Brain microvascular endothelial cell (primary cell): ENCODE results near the gene BCL11B.

Experiments used
- DNase-seq: peaks from one replicate; pipeline ENCODE4 v3.0.0-alpha.2; 2020
- H3K27ac ChIP-seq: fragments of 250-450 bp; sonication (Bioruptor Pico); 2 replicates; pipeline ENCODE4 v1.5.1; 2020; ENCODE audit warnings: mild to moderate bottlenecking, moderate library complexity
- H3K27me3 ChIP-seq: fragments of 250-450 bp; sonication (Bioruptor Pico); replicated peaks from 2 replicates; pipeline ENCODE4 v1.5.1; 2020; ENCODE audit warnings: mild to moderate bottlenecking
- H3K36me3 ChIP-seq: fragments of 250-450 bp; sonication (Bioruptor Pico); replicated peaks from 2 replicates; pipeline ENCODE4 v1.5.1; 2020; ENCODE audit warnings: mild to moderate bottlenecking
- H3K4me3 ChIP-seq: 2 replicates; pipeline ENCODE4 v1.5.1; 2011; ENCODE audit warnings: low read depth, mild to moderate bottlenecking, control low read depth, low read length, moderate library complexity
- CTCF ChIP-seq: IDR thresholded peaks from 2 replicates; pipeline ENCODE4 v1.5.1; 2011; ENCODE audit warnings: low read depth, mild to moderate bottlenecking, moderate library complexity, low read length, control low read depth, inconsistent platforms; ENCODE audit errors: missing control alignments
- in situ Hi-C: cut with HindIII; loops from 2 replicates; pipeline ENCODE4 v1.10.0; 2017; ENCODE audit warnings: low sequenced_read_pairs, low pct_ligation_motif_present

Gene BCL11B

GRCh38 chr14:99250636-99251208 is 21.3 kb downstream of the BCL11B start:
- DNase-seq: no peak
- H3K27me3 ChIP-seq: peaks cover 17% of the 10 kb centered on the region
- no peak overlapping the region for H3K27ac ChIP-seq
- in situ Hi-C loops: no loop called here
- no peak overlapping the region for H3K4me3 ChIP-seq
- no peak for TF ChIP-seq CTCF
- H3K36me3 ChIP-seq: no peaks in the 10 kb centered on the region

GRCh38 chr14:99249389-99249788 is 22.6 kb downstream of the BCL11B start:
- H3K27me3 ChIP-seq: peaks cover 28% of the 10 kb centered on the region
- no peak overlapping the region for H3K27ac ChIP-seq
- TF ChIP-seq CTCF: no peak
- in situ Hi-C loops: no loop called here
- DNase-seq: no peak
- H3K4me3 ChIP-seq: no peak overlapping the region
- no peaks in the 10 kb centered on the region for H3K36me3 ChIP-seq

GRCh38 chr14:99248761-99249171 is 23.2 kb downstream of the BCL11B start:
- no peak for TF ChIP-seq CTCF
- H3K36me3 ChIP-seq: no peaks in the 10 kb centered on the region
- no peak overlapping the region for H3K27ac ChIP-seq
- DNase-seq: no peak
- H3K27me3 ChIP-seq: peaks cover 28% of the 10 kb centered on the region
- no peak overlapping the region for H3K4me3 ChIP-seq
- in situ Hi-C loops: no loop called here

- no peaks in the 10 kb centered on the region for H3K36me3 ChIP-seq
- no peak overlapping the region for H3K4me3 ChIP-seq
- no peak for TF ChIP-seq CTCF
- no peak overlapping the region for H3K27ac ChIP-seq
- DNase-seq: no peak
- H3K27me3 ChIP-seq: peaks cover 28% of the 10 kb centered on the region
- in situ Hi-C loops: no loop called here
Observed at GRCh38 chr14:99247772-99248171, 24.2 kb downstream of the BCL11B start.

- Histone ChIP-seq H3K36me3 (no peaks in the 10 kb centered on the region), H3K27ac (no peak overlapping the region), H3K4me3 (no peak overlapping the region), H3K27me3 (peaks cover 28% of the 10 kb centered on the region)
- in situ Hi-C loops: no loop called here
- DNase-seq: no peak
- no peak for TF ChIP-seq CTCF
Observed at GRCh38 chr14:99247101-99247729, 24.8 kb downstream of the BCL11B start.

GRCh38 chr14:99246536-99247097 is 25.4 kb downstream of the BCL11B start:
- no peak for TF ChIP-seq CTCF
- no peak overlapping the region for H3K4me3 ChIP-seq
- no peak overlapping the region for H3K27ac ChIP-seq
- no peaks in the 10 kb centered on the region for H3K36me3 ChIP-seq
- no peak for DNase-seq
- in situ Hi-C loops: no loop called here
- peaks cover 28% of the 10 kb centered on the region for H3K27me3 ChIP-seq
